Umbilical cord (tissue), 2 donors: Measurements from ENCODE around the gene VWA5B1. TPM values are rescaled to one million over a fixed set of nuclear protein-coding genes. Genes with fewer than 3 reads are reported as not detected.
"Not testable (repeated sequence)": the region's sequence is repeated elsewhere in the genome, so short reads cannot be mapped to it uniquely, and the experiment has no call there.

ENCODE experiments used
- DNase-seq: peaks from one replicate; pipeline ENCODE4 v3.0.0-alpha.2; 2015; ENCODE audit warnings: low spot score
- total RNA-seq: library from RNA; depleted of rRNA; stranded (reverse); fragments of >200 nt; gene quantifications from one replicate; pipeline ENCODE4 v1.2.3, GENCODE V29; 2014; ENCODE audit warnings: low replicate concordance; ENCODE audit not compliant: insufficient read depth

VWA5B1 gene
- total RNA-seq, result 0.24 TPM

DNA sequence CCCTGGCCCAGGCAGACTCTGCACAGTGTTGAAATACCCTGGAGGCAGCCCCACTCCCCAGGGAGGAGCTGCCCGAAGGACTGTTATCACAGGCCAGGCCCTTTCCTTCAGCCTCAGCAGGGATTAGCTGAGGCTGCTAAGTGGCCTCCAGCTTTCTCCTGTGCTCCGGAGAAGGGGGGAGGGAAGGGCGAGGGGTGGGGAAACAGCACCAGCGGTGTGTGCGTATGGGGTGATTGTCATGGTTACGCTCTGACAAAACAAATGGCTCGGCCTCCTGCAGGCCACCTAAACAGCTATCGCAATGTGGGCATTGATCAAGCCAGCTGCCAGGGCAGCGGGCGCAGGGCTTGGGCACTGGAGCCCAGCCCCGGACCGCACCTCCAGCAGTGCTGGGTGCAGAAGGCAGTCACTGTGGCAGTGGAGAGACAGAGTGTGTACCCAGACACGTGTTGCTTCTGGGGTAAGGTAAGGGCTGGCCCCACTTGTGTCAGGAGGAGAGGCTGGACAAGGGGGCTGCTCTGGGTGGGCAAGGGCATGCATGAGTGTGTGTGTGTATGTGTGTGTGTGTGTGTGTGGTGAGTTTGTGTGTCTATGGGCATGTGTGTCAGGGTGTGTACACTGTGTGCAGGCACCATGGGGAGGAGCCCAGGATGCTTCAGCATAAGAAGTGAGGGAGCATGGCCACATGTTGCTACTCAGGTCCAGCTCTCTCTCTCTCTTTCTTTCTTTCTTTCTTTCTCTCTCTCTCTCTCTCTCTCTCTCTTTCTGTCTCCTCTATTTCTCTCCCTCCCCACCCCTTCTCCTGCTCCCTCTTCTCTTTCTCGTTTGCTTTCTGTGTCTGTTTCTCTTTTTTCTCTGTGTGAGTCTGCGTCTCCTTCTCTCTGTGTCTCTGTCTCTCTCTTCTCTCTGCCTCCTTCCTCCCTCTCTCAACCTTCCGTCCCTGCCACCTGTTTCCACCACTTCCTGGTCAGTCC is at the start of gene VWA5B1:
Gene VWA5B1, plus strand, starts transcription at position 252 of the 974 bp plus-strand sequence. CDS start 19,727 bp downstream, outside the sequence.
- peak; percentile 89 for DNase-seq

- no peak for DNase-seq
These were observed 47.7 kb upstream of the VWA5B1 start for GRCh38 chr1:20242890-20243479.

GRCh38 chr1:20248971-20249612 is 41.6 kb upstream of the VWA5B1 start:
- no peak for DNase-seq

- peak; percentile 90 for DNase-seq
These were observed 40.2 kb upstream of the VWA5B1 start for GRCh38 chr1:20250340-20250989.

DNA sequence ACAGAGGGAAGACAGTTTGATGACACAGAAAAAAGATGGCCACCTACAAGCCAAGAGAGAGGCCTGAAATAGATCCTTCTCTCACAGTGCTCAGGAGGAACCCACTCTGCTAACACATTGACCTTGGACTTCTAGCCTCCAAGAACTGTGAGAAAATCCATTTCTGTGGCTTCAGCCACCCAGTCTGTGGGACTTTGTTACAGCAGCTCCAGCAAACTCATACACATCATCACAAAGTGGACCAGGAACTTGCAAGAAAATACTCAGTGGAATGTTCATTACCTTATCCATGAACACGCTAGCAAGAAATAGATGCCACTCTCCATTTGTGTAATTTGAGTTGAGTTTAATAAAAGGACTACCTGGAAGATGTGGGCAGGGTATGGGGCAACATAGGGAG is 38.1 kb upstream of the VWA5B1 start:
- DNase-seq, result no peak

DNA sequence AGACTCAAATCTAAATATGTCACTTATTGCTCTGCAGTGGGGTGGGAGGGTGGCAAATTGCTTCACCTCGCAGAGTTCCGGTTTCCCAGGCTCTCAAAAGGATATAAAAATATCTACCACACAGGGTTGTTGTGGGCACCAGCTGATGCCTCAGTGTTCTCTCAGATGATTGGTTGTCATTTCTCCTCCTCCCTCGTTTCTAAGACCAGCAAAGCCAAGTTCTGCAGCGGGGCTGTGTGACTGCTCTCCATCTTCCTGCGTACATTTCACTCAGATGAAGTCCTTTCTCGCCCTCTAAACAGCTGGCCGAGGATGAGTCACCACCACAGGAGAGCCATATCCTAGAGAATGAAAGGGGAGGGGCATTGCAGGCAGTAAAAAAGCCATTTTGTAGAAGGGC is 35.0 kb upstream of the VWA5B1 start:
- peak; percentile 88 for DNase-seq

DNA sequence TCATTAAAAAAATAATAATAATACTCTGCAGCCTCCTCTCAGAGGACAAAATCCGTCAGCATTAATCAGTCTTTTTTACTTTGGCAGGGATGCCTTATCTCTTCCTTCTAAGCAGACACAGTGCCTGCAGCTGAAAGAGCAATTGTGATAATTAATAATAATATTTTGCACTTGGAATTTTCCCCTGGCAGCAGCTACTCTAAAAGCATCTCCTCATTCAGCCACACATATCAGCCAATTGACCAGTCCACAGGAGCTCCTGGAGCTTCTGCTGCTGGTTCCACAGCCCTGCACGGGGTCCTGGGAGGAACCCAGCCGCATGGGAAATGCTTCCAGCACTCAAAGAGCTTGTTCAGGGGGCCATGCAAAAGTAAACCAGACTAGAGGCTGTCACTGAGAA is 31.0 kb upstream of the VWA5B1 start:
- no peak for DNase-seq

DNA sequence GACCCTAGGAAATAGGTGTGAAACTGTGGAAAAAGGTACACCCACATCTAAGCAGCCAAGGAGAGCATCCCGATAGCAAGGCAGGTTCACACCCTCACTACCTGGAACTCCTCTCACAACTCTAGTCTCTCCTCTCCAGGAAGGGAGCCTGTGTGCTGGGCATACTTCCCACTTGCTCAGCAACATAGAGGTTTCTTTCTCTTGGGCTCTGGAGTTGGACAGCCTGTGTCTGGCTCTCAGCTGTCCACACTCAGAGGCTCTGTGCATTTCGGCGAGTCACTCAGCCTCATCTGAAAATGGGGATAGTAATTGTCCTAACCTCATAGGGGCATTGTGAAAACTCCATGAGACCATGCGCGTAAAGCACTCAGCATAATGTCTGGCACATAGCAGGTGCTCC is 29.6 kb upstream of the VWA5B1 start:
- DNase-seq, result no peak

DNA sequence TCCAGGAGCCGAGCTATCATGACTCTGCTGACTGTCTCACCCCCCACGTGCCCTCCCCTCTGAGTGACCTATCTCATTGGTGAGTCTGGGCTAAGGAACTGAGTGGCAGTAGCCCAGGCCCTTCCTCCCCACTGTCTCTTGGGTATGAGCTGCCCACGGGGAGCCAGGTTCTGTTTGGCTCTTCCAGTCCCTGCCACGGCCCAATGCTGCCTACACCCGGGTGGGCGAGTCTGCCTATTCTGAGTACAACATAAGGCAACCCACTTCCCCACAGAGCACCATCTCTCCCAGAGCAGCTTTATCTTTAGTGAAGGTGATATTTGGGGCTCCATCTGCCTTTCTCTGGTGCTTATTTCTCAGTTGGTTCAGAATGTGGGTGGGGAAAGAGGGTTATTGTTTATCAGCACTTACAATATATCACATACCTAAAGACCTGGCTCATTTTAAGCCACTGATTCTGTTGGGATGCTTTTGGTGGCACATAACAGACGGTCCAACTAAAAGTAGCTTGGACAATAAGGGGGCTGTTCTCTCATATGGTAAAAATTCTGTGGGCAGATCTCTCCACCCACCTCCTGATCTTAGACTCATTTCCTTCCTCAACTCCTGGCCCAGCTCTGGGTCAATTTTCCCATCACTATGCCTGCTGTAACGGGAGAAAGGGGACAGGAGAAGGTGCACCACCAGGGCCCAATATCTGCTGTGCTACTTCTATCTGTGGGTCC is 27.7 kb upstream of the VWA5B1 start:
- DNase-seq, result no peak

GRCh38 chr1:20265250-20265649 is 25.4 kb upstream of the VWA5B1 start:
- no peak for DNase-seq

GRCh38 chr1:20266141-20266540 is 24.5 kb upstream of the VWA5B1 start:
- DNase-seq, result no peak

DNA sequence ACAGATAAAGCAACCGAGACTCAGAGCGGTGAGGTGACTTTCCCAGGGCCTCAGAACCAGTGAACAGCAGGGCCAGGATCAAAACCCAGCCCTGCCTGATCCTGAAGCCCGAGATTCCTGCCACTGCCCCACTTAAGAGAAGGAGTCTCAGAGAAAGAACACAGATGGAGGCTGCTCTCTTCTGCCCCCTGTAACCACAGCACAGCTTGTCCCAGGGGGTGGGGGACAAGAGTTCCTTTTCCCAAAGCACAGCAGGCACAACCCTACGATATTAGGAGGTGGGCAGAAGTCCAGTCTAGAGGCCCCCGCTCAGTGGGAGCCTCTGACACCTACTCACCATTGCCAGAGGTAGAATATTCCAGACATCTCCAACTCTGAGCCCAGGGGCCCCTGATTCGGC is 24.0 kb upstream of the VWA5B1 start:
- DNase-seq, result no peak

DNA sequence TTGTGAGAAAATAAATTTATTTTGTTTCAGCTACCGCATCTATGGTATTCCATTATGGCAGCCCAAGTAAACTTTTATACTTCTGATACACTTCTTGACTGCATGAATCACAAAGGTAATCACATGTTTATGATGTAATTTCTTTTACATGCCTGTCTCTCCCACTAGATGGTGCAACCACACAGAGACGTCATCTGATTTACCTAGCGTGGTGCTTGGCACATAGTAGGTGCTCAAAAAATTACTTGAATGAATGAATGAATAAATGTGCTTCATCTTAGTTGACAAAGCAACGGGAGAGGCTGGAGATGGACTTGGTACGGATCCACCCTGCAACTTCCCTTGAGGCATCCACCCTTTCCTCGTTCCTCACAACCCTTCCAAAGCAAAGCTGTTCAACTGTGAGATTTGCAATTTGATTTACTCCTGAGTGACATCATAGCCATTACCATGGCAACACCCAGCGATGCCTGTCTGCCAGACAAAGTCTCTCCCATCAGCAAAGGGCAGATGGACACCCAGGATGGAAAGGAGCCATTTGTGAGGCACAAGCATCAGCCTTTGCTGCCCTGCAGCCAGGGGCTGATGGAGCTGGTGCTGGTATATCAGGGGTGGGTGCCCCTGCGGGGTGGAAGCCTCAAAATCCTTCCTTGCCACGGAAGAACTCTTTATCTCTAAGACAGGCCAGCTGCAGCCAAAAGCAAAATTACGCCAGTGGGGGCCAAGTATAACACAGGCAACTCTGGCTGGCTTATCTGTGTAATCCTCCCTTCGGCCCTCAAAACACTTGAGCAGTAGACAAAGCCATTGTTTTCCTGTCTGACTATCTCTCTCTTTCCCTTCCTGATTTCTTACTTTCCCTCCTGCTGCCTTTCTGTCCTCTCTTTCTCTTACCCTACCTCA is 18.9 kb upstream of the VWA5B1 start:
- DNase-seq, result peak; percentile 82

DNA sequence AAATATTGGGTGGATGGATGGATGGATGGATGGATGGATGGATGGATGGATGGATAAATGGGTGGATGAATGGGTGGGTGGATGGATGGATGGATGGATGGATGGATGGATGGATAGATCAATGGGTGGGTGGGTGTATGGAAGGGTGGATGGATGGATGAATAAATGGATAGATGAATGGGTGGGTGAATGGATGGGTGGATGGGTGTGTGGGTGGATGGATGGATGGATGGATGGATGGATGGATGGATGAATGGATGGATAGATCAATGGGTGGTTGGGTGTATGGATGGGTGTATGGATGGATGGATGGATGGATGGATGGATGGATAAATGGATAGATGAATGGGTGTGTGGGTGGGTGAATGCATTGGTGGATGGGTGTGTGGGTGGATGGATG is 17.0 kb upstream of the VWA5B1 start:
- not testable (repeated sequence) for DNase-seq

GRCh38 chr1:20275319-20275925 is 15.3 kb upstream of the VWA5B1 start:
- DNase-seq, result peak; percentile 53

DNA sequence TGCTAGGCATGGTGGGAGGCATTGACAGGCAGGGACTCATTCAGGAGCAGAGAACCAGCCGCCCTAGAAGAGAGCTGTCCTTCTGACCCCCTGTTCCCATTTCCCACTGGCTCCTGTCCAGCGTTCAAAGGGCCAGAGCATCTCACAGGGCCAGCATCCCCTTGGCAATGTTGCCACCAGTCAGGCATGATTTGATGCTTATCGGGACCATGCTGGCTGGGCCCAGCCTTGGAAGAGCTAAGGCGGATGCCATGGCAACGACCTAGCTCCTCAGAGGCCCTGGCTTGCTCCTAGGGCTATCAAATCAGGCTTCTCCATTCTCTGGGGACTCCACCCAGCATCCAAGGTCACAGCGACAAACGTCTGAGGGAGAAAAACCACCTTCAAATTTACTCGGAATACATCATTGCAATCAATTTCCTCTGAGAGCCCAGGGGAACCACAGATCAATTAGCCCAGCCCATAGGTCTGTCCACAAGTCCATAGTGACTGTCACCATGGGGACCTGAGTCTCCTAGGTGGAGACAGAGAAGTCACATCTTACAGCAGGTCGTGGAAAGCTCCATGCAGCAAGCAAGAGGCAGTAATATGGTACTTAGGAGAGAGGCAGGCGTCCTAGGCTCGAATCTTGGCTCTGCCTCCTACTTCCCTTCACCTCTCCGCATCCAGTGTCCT is 14.1 kb upstream of the VWA5B1 start:
- DNase-seq, result no peak

GRCh38 chr1:20278692-20279130 is 12.0 kb upstream of the VWA5B1 start:
- no peak for DNase-seq

DNA sequence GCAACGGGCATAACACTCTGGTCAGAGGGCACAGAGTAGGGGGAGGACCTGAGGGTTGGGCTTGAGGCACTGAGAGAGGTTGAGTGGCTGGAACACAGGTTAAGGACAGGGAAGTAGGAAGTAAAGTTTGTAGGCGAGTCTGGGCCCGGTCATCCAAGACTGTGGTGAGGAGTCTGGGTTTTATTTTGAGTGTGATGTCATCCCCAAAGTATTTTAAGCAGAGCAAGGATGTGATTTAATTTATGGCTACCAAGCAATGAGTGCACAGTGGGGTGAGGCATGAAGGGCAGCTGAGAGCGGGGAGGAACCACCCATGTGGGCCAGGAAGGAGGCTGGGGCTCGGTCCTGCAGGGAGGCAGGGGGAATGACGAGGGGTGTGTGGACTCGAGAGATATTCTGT is 11.2 kb upstream of the VWA5B1 start:
- DNase-seq, result peak; percentile 30

- no peak for DNase-seq
These were observed 10.3 kb upstream of the VWA5B1 start for GRCh38 chr1:20280341-20280740.
